ENCODE results near the gene CD38. TPM values are rescaled to one million over a fixed set of nuclear protein-coding genes. Genes with fewer than 3 reads are reported as not detected.
"Not testable (repeated sequence)": the region's sequence is repeated elsewhere in the genome, so short reads cannot be mapped to it uniquely, and the experiment has no call there.

Gene CD38
- total RNA-seq, 1 experiment from 2014 or later = 0.17 TPM

DNA sequence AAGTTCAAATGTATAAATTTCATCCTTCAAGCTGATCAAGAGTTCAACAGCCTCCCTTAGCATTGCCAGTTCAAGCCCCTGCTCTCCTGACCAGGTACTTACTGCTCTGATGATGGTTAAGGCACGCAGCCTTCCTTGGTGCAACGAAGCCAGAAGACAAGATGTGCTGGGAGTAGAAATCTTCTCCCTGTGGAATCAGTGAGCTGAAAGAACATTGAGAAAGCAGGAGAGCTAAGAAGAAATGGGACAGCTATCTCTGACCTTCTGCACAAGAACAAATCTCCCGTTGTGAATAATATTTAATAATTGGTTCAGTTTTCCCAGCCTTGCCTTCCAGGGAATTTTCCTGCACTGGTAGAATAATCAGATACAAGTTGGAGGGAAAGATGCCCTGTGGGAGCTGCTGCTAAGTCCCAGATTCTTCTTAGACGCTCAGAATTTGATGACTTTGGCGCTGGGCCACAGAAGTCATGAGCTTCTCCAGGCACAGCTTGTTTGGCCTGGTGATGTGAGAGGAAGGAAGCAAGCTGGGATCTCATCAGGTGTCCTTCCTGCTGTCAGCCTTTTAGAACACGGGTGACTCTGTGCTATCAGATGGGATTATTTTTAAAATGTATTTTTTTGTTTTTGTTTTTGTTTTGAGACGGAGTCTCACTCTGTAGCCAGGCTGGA, 77.8 kb downstream of the CD38 start:
- no peak for DNase-seq (ENCODE audit: low spot score)
- no peak for ATAC-seq
- TF ChIP-seq ZNF138 (CRISPR knock-in tag; conservative IDR thresholded peaks at IDR 0.05) = no peak
- no peak for TF ChIP-seq IRF2 (CRISPR knock-in tag; IDR thresholded peaks at IDR 0.05; ENCODE audit: borderline replicate concordance, low read depth)
- TF ChIP-seq ZNF263 (CRISPR knock-in tag; IDR thresholded peaks at IDR 0.05; ENCODE audit: low read depth) = no peak
- TF ChIP-seq, protein P1, sequence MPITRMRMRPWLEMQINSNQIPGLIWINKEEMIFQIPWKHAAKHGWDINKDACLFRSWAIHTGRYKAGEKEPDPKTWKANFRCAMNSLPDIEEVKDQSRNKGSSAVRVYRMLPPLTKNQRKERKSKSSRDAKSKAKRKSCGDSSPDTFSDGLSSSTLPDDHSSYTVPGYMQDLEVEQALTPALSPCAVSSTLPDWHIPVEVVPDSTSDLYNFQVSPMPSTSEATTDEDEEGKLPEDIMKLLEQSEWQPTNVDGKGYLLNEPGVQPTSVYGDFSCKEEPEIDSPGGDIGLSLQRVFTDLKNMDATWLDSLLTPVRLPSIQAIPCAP (CRISPR knock-in tag; IDR thresholded peaks at IDR 0.05) = no peak
- TF ChIP-seq, protein P2, sequence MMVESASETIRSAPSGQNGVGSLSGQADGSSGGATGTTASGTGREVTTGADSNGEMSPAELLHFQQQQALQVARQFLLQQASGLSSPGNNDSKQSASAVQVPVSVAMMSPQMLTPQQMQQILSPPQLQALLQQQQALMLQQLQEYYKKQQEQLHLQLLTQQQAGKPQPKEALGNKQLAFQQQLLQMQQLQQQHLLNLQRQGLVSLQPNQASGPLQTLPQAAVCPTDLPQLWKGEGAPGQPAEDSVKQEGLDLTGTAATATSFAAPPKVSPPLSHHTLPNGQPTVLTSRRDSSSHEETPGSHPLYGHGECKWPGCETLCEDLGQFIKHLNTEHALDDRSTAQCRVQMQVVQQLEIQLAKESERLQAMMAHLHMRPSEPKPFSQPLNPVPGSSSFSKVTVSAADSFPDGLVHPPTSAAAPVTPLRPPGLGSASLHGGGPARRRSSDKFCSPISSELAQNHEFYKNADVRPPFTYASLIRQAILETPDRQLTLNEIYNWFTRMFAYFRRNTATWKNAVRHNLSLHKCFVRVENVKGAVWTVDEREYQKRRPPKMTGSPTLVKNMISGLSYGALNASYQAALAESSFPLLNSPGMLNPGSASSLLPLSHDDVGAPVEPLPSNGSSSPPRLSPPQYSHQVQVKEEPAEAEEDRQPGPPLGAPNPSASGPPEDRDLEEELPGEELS (CRISPR knock-in tag; IDR thresholded peaks at IDR 0.05) = no peak
- TF ChIP-seq, protein P3, sequence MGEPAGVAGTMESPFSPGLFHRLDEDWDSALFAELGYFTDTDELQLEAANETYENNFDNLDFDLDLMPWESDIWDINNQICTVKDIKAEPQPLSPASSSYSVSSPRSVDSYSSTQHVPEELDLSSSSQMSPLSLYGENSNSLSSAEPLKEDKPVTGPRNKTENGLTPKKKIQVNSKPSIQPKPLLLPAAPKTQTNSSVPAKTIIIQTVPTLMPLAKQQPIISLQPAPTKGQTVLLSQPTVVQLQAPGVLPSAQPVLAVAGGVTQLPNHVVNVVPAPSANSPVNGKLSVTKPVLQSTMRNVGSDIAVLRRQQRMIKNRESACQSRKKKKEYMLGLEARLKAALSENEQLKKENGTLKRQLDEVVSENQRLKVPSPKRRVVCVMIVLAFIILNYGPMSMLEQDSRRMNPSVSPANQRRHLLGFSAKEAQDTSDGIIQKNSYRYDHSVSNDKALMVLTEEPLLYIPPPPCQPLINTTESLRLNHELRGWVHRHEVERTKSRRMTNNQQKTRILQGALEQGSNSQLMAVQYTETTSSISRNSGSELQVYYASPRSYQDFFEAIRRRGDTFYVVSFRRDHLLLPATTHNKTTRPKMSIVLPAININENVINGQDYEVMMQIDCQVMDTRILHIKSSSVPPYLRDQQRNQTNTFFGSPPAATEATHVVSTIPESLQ (CRISPR knock-in tag; IDR thresholded peaks at IDR 0.05) = no peak
- TF ChIP-seq, protein P4, sequence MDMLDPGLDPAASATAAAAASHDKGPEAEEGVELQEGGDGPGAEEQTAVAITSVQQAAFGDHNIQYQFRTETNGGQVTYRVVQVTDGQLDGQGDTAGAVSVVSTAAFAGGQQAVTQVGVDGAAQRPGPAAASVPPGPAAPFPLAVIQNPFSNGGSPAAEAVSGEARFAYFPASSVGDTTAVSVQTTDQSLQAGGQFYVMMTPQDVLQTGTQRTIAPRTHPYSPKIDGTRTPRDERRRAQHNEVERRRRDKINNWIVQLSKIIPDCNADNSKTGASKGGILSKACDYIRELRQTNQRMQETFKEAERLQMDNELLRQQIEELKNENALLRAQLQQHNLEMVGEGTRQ (CRISPR knock-in tag; IDR thresholded peaks at IDR 0.05) = no peak
- no peak for TF ChIP-seq TP53 (CRISPR knock-in tag; IDR thresholded peaks at IDR 0.05)
- no peak for TF ChIP-seq ZNF232 (CRISPR knock-in tag; IDR thresholded peaks at IDR 0.05)
- no peak for TF ChIP-seq RORB (CRISPR knock-in tag; IDR thresholded peaks at IDR 0.05)
- CTCF ChIA-PET = interaction anchor here (1.5 to 2.7 kb wide), 3 partner anchors 27 to 100 kb away, joined by 6 to 10 read pairs (median 9); no protein-coding TSS in a partner anchor
- H3K27ac Mint-ChIP-seq = no peak overlapping the region
- POLR2A ChIA-PET = no interaction called here
- 0 out of 2 replicates have a peak, but pooled peaks cover 4% of the 10 kb centered on the region for H3K9me3 Mint-ChIP-seq
- no peak overlapping the region for H3K4me3 Mint-ChIP-seq
- H3K4me1 Mint-ChIP-seq = no peaks in the 10 kb centered on the region
- H3K27me3 Mint-ChIP-seq (ENCODE audit: low read depth) = no peaks in the 10 kb centered on the region
- no peaks in the 10 kb centered on the region for H3K36me3 Mint-ChIP-seq

DNA sequence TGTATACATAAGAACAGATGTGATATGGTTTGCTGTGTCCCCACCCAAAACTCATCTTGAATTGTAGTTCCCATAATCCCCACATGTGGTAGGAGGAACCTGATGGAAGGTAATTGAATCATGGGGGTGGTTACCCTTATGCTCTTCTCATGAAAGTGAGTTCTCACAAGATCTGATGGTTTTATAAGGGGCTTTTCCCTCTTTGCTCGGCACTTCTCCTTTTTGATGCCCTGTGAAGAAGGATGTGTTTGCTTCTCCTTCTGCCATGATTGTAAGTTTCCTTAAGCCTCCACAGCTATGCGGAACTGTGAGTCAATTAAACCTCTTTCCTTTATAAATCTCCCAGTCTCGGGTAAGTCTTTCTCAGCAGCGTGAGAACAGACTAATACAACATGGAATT, 83.1 kb downstream of the CD38 start:
- POLR2A ChIA-PET; H3K36me3 Mint-ChIP-seq; H3K27ac Mint-ChIP-seq; ATAC-seq; DNase-seq (ENCODE audit: low spot score); H3K9me3 Mint-ChIP-seq; H3K27me3 Mint-ChIP-seq (ENCODE audit: low read depth); H3K4me1 Mint-ChIP-seq; H3K4me3 Mint-ChIP-seq: not testable (repeated sequence)
- CTCF ChIA-PET = interaction anchor here (1.7 kb wide), 1 partner anchor 55 kb away, joined by 8 read pairs; no protein-coding TSS in a partner anchor

DNA sequence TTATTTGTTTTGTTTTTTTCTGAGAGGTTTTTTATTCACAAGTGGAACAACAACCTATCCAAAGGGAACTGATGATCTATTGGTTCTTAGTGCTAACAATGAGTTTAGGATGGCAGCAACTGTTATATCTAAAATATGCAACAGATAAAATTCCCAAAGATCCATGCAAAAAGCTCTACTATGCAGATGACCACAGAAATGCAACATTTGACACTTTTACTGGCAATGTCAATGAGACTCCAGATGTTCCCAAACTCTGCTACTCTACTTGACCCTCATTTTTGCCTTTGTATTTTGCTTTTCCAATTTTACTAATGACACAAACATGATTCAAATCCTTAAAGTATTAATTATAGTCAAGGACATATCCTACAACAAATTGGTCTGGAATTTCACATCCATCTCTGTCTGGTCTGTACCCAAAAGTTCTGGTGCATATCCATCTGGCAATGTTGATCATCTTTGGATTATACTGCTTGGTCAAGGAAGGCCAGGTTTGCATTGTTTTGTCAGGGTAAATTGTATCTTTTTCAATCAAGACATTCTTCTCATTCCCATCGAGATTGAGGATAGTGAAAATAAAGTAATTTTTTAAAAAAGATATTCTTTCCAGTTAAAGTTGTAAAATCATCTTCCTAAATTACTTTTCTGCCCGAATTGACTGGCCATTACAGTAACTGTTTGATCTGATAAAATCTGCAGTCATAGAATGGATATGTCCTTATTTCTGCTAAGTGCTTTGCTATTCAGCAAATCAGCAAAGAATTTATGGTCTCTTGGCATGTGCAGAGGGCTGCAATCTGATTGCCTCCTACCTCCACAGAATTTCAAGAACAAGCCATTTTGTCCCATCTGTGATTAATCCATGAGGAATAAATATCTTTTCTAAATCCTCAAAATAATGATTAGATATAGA, 86.8 kb downstream of the CD38 start:
- TF ChIP-seq GTF2I (CRISPR knock-in tag; conservative IDR thresholded peaks at IDR 0.05) = no peak
- no peak for TF ChIP-seq ZNF232 (CRISPR knock-in tag; IDR thresholded peaks at IDR 0.05)
- TF ChIP-seq, protein P2 (CRISPR knock-in tag; IDR thresholded peaks at IDR 0.05) = no peak
- TF ChIP-seq, protein P5, sequence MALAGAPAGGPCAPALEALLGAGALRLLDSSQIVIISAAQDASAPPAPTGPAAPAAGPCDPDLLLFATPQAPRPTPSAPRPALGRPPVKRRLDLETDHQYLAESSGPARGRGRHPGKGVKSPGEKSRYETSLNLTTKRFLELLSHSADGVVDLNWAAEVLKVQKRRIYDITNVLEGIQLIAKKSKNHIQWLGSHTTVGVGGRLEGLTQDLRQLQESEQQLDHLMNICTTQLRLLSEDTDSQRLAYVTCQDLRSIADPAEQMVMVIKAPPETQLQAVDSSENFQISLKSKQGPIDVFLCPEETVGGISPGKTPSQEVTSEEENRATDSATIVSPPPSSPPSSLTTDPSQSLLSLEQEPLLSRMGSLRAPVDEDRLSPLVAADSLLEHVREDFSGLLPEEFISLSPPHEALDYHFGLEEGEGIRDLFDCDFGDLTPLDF (CRISPR knock-in tag; IDR thresholded peaks at IDR 0.05) = no peak
- no peak for TF ChIP-seq NR3C1 (CRISPR knock-in tag; conservative IDR thresholded peaks at IDR 0.05; ENCODE audit: low read depth)
- TF ChIP-seq ZNF138 (CRISPR knock-in tag; conservative IDR thresholded peaks at IDR 0.05) = no peak
- H3K9me3 Mint-ChIP-seq = peaks cover 5% of the 10 kb centered on the region; the same call in 1 of the 2 replicates
- H3K27me3 Mint-ChIP-seq (ENCODE audit: low read depth) = no peaks in the 10 kb centered on the region
- no peak overlapping the region for H3K27ac Mint-ChIP-seq
- no peaks in the 10 kb centered on the region for H3K4me1 Mint-ChIP-seq
- H3K4me3 Mint-ChIP-seq = no peak overlapping the region
- ATAC-seq (no peak), DNase-seq (ENCODE audit: low spot score) (no peak)
- CTCF ChIA-PET = no interaction called here
- H3K36me3 Mint-ChIP-seq = no peaks in the 10 kb centered on the region
- POLR2A ChIA-PET = no interaction called here

All from WTC11 (cell line).